Transverse colon (tissue), 3 donors: ENCODE results near the gene TMEM187.

Experiments
- CTCF ChIP-seq, 5 experiments: fragments of 200-600 bp in 3 of 5; fragments of 450-650 bp in 2 of 5; sonication (generic) in 3 of 5; IDR thresholded peaks; 1 replicate in 2 of 5; 2 replicates in 3 of 5; pipeline ENCODE4 v1.5.1; 2016 to 2017; ENCODE audit warnings: antibody characterized with exemption in 5 of 5, inconsistent platforms in 3 of 5, mild to moderate bottlenecking in 2 of 5, moderate library complexity in 1 of 5
- EP300 ChIP-seq: sonication (generic); formaldehyde crosslinking; IDR thresholded peaks from one replicate; pipeline ENCODE4 v1.6.1; 2017; ENCODE audit warnings: antibody characterized with exemption, low read depth
- POLR2A ChIP-seq: fragments of 450-650 bp; IDR thresholded peaks from one replicate; pipeline ENCODE4 v1.6.1; 2016; ENCODE audit warnings: antibody characterized with exemption, mild to moderate bottlenecking, moderate library complexity

DNA sequence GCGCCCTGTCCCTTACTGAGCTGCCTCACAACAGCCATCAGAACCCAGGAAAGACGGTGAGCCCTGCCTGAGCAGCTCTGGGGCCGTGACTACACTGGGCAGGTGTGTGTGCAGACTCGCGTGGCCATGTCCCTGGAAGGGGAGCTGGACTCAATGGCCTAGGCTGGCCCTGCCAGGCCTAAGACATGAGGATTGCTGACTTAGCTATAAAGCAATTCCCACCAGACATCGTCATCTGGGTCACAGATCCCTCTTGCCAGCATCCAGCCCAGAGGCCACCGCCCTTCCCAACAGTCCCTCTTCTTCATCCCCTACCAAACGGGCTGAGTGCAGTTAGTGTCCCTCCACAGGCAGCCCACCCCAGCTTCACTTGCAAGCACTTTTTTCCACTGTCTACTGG is 41.4 kb upstream of the TMEM187 start:
- TF ChIP-seq CTCF (IDR thresholded peaks at IDR 0.05) (no peak), EP300 (no peak), POLR2A (no peak)
